ENCODE measurements around the gene PLG. TPM values are rescaled to one million over a fixed set of nuclear protein-coding genes. Genes with fewer than 3 reads are reported as not detected.

The PLG gene
- polyA plus RNA-seq, 2 of the 4 experiments (the other 2 are of a cell fraction) = not detected

DNA sequence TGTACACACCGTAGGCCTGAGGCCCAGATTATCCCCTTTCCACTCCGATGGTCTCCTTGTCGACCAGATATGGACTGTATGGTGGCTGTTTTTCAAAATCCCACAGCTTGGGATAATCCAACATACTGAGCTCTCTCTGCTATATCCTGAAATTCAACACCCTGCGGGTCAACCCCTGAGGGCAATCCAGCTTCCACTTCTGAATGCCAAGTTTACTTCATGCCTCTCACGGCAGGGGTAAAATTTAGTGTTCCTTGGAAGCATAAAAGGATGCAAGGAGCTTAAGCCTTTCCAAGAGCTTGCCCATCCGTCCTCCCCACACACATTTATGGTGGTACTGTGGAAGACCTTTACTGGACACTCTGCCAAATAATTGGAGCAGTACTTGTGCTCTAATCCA is 90.7 kb downstream of the PLG start:
- Histone ChIP-seq H3K4me3 (no peak overlapping the region), H3K27ac (no peak overlapping the region), H3K9me3 (no peaks in the 10 kb centered on the region), H3K4me2 (no peak overlapping the region), H3K4me1 (peaks cover 10% of the 10 kb centered on the region; the same call in 2 of the 3 replicates)
- CTCF ChIA-PET = interaction anchor here (1.4 to 2.0 kb wide), 3 partner anchors 25 to 581 kb away, joined by 5 to 6 read pairs (median 5); no protein-coding TSS in a partner anchor
- no peak for FAIRE-seq
- DNase-seq (ENCODE audit: low read depth in 1 of 2, low spot score in 1 of 2) = no peak
- TF ChIP-seq FOSB (CRISPR knock-in tag; IDR thresholded peaks at IDR 0.05) = no peak
- no peak for TF ChIP-seq REST (IDR thresholded peaks at IDR 0.05)
- TF ChIP-seq RARB (CRISPR knock-in tag; IDR thresholded peaks at IDR 0.05) = no peak
- no peak for TF ChIP-seq ZC3H11A (IDR thresholded peaks at IDR 0.05)
- no peak for TF ChIP-seq RCOR1 (IDR thresholded peaks at IDR 0.05; ENCODE audit: low read depth, low read length)
- TF ChIP-seq CBX8 (IDR thresholded peaks at IDR 0.05) = no peak
- TF ChIP-seq ZSCAN20 (CRISPR knock-in tag; IDR thresholded peaks at IDR 0.05) = no peak
- no peak for TF ChIP-seq NPAS2 (CRISPR knock-in tag; IDR thresholded peaks at IDR 0.05; ENCODE audit: borderline replicate concordance)
- TF ChIP-seq JUNB (IDR thresholded peaks at IDR 0.05) = no peak
- no peak for TF ChIP-seq HEYL (CRISPR knock-in tag; IDR thresholded peaks at IDR 0.05)
- TF ChIP-seq MYC (IDR thresholded peaks at IDR 0.05; ENCODE audit: borderline replicate concordance, low read length) = no peak
- TF ChIP-seq GATA3 (IDR thresholded peaks at IDR 0.05; ENCODE audit: borderline replicate concordance) = no peak
- POLR2A ChIA-PET = no interaction called here
- ATAC-seq = no peak
- whole genome bisulfite sequencing (ENCODE audit: missing lambda C conversion rate) = 78% methylated on average over 6 of the region's 6 CpGs

DNA sequence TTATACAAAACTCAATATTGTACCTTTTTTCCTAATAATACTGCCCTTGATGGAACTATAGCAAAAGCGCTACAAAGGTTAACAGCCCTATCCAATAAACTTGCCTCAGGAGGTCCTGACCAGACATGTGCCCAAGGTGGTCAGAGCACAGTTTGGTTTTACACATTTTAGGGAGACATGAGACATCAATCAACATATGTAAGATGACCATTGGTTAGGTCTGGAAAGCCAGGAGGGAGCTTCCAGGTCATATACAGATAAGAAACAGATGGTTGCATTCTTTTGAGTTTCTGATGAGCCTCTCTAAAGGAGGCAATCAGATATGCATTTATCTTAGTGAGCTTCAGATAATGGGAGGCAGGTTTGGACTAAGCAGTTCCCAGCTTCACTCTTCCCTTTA is 91.6 kb downstream of the PLG start:
- no peak overlapping the region for H3K4me3 ChIP-seq
- FAIRE-seq (no peak), DNase-seq (ENCODE audit: low read depth in 1 of 2, low spot score in 1 of 2) (no peak), ATAC-seq (no peak)
- peaks cover 10% of the 10 kb centered on the region; the same call in 2 of the 3 replicates for H3K4me1 ChIP-seq
- H3K9me3 ChIP-seq = no peaks in the 10 kb centered on the region
- no peak overlapping the region for H3K4me2 ChIP-seq
- TF ChIP-seq HDAC2 (IDR thresholded peaks at IDR 0.05) (no peak), ZFP36 (IDR thresholded peaks at IDR 0.05; ENCODE audit: borderline replicate concordance, partially characterized antibody) (no peak), TP53 (CRISPR knock-in tag; IDR thresholded peaks at IDR 0.05) (no peak), HEYL (CRISPR knock-in tag; IDR thresholded peaks at IDR 0.05) (no peak), EHMT2 (IDR thresholded peaks at IDR 0.05; ENCODE audit: low read depth) (no peak), SREBF2 (IDR thresholded peaks at IDR 0.05) (no peak), POLR2A (IDR thresholded peaks at IDR 0.05; ENCODE audit: low read length) (no peak), RARB (CRISPR knock-in tag; IDR thresholded peaks at IDR 0.05) (no peak), MAX (IDR thresholded peaks at IDR 0.05) (no peak), KDM5A (IDR thresholded peaks at IDR 0.05) (no peak), EP300 (IDR thresholded peaks at IDR 0.05) (no peak), SMC3 (IDR thresholded peaks at IDR 0.05) (no peak), ZNF302 (CRISPR knock-in tag; IDR thresholded peaks at IDR 0.05) (no peak), CHD2 (IDR thresholded peaks at IDR 0.05; ENCODE audit: low read length, partially characterized antibody) (no peak), ZC3H11A (IDR thresholded peaks at IDR 0.05) (no peak), CBX8 (IDR thresholded peaks at IDR 0.05) (no peak)
- TF ChIP-seq, protein P1, sequence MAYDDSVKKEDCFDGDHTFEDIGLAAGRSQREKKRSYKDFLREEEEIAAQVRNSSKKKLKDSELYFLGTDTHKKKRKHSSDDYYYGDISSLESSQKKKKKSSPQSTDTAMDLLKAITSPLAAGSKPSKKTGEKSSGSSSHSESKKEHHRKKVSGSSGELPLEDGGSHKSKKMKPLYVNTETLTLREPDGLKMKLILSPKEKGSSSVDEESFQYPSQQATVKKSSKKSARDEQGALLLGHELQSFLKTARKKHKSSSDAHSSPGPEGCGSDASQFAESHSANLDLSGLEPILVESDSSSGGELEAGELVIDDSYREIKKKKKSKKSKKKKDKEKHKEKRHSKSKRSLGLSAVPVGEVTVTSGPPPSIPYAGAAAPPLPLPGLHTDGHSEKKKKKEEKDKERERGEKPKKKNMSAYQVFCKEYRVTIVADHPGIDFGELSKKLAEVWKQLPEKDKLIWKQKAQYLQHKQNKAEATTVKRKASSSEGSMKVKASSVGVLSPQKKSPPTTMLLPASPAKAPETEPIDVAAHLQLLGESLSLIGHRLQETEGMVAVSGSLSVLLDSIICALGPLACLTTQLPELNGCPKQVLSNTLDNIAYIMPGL (CRISPR knock-in tag; IDR thresholded peaks at IDR 0.05; ENCODE audit: borderline replicate concordance) = no peak
- TF ChIP-seq, protein P2, sequence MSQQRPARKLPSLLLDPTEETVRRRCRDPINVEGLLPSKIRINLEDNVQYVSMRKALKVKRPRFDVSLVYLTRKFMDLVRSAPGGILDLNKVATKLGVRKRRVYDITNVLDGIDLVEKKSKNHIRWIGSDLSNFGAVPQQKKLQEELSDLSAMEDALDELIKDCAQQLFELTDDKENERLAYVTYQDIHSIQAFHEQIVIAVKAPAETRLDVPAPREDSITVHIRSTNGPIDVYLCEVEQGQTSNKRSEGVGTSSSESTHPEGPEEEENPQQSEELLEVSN (IDR thresholded peaks at IDR 0.05; ENCODE audit: borderline replicate concordance, low read depth) = no peak
- no peak overlapping the region for H3K27ac ChIP-seq
- 95% methylated on average over 1 of the region's 1 CpG for WGBS (ENCODE audit: missing lambda C conversion rate)
- CTCF ChIA-PET = interaction anchor here (1.4 to 1.8 kb wide), 2 partner anchors 577 to 580 kb away, joined by 5 to 6 read pairs; no protein-coding TSS in a partner anchor
- POLR2A ChIA-PET = no interaction called here

Data from A549 (cell line).